ENCODE results near the gene FNDC8.
"Not testable (repeated sequence)": the region's sequence is repeated elsewhere in the genome, so short reads cannot be mapped to it uniquely, and the experiment has no call there.

DNA sequence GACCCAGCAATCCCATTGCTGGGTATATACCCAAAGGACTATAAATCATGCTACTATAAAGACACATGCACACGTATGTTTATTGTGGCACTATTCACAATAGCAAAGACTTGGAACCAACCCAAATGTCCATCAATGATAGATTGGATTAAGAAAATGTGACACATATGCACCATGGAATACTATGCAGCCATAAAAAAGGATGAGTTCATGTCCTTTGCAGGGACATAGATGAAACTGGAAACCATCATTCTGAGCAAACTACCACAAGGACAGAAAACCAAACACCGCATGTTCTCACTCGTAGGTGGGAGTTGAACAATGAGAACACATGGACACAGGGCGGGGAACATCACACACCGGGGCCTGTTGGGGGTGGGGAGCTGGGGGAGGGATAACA is 58.0 kb downstream of the FNDC8 start:
- not testable (repeated sequence) for TF ChIP-seq POLR2A (IDR thresholded peaks at IDR 0.05; ENCODE audit: low read depth); POLR2AphosphoS5 (IDR thresholded peaks at IDR 0.05); EP300 (IDR thresholded peaks at IDR 0.05)
- TF ChIP-seq, protein P1, sequence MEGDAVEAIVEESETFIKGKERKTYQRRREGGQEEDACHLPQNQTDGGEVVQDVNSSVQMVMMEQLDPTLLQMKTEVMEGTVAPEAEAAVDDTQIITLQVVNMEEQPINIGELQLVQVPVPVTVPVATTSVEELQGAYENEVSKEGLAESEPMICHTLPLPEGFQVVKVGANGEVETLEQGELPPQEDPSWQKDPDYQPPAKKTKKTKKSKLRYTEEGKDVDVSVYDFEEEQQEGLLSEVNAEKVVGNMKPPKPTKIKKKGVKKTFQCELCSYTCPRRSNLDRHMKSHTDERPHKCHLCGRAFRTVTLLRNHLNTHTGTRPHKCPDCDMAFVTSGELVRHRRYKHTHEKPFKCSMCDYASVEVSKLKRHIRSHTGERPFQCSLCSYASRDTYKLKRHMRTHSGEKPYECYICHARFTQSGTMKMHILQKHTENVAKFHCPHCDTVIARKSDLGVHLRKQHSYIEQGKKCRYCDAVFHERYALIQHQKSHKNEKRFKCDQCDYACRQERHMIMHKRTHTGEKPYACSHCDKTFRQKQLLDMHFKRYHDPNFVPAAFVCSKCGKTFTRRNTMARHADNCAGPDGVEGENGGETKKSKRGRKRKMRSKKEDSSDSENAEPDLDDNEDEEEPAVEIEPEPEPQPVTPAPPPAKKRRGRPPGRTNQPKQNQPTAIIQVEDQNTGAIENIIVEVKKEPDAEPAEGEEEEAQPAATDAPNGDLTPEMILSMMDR (IDR thresholded peaks at IDR 0.05): not testable (repeated sequence)
